ENCODE measurements around the gene PTDSS2. TPM values are rescaled to one million over a fixed set of nuclear protein-coding genes. Genes with fewer than 3 reads are reported as not detected.
"Not testable (repeated sequence)": the region's sequence is repeated elsewhere in the genome, so short reads cannot be mapped to it uniquely, and the experiment has no call there.

PTDSS2 gene
- total and polyA plus RNA-seq, 10 donors: 11.0 to 40.7 (median 25.7) TPM

DNA sequence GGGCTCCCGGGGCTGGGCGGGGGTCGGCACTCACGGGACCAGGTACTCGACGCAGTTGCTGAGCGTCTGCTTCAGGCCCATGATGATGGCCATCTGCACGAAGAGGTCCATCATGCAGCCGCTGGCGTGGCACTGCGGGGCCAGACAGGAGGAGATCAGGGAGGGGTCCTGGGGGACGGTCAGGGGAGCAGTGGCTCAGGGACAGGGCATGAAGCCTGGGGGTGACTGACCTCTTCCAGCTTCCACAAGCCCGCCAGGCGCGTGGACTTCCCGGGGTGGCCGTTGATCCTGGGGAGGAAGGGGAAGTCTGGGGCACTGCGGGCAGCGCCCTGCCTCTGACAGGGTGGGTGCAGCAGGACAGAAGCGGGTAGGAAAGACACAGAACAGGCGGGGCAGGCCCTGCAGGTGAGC is 29.2 kb upstream of the PTDSS2 start:
- DNase-seq: no peak
- 80 to 93% (median 92%) methylated on average over 17 to 21 of the region's 21 CpGs for WGBS, 5 donors
- intact Hi-C loops (cut with DNase I; ENCODE audit: low total_unique reads): no loop called here
- Histone ChIP-seq H3K4me1 (peaks cover 3 to 23% (median 20%) of the 10 kb centered on the region in 6 donors), H3K9me3 (no peaks in the 10 kb centered on the region), H3K27ac (no peak overlapping the region), H3K27me3 (replicated peaks in 1 of 7) (peaks cover 0 to 16% (median 0%) of the 10 kb centered on the region in 7 donors), H3K36me3 (no peaks in the 10 kb centered on the region), H3K4me3 (no peak overlapping the region)
- TF ChIP-seq POLR2A (IDR thresholded peaks at IDR 0.05): no peak
- no peak for TF ChIP-seq POLR2AphosphoS5 (IDR thresholded peaks at IDR 0.05)
- no peak for TF ChIP-seq CTCF (IDR thresholded peaks at IDR 0.05 in 8 of 11, conservative IDR thresholded peaks at IDR 0.05 in 3 of 11)

DNA sequence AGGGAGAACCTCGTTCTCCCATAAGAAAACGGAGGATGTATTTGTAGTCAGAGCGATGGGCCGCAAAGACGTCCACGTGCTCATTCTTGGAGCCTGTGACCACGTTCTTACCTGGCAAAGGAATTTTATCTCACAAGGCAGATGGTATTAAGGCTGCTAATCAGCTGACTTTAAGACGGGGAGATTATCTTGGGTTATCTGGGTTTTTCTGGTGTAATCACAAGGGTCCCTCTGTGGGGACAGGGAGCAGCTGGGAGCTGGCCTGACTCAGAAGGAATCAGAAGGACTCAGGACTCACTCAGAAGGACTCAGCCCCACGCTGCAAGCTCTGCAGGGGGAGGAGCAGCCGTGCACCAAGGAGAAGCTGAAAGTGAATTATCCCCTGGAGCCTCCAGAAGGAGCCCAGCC is 27.8 kb upstream of the PTDSS2 start:
- intact Hi-C loops (cut with DNase I; ENCODE audit: low total_unique reads): no loop called here
- no peaks in the 10 kb centered on the region for H3K9me3 ChIP-seq
- 86 to 93% (median 89%) methylated on average over 10 of the region's 10 CpGs for WGBS, 5 donors
- peaks cover 0 to 10% (median 7%) of the 10 kb centered on the region in 6 donors for H3K4me1 ChIP-seq
- H3K4me3 ChIP-seq: no peak overlapping the region
- no peak overlapping the region for H3K27ac ChIP-seq
- H3K27me3 ChIP-seq (replicated peaks in 1 of 7): peaks cover 0 to 15% (median 0%) of the 10 kb centered on the region in 7 donors
- H3K36me3 ChIP-seq: no peaks in the 10 kb centered on the region
- TF ChIP-seq POLR2A (IDR thresholded peaks at IDR 0.05): no peak
- no peak for TF ChIP-seq POLR2AphosphoS5 (IDR thresholded peaks at IDR 0.05)
- TF ChIP-seq CTCF (IDR thresholded peaks at IDR 0.05 in 8 of 11, conservative IDR thresholded peaks at IDR 0.05 in 3 of 11): no peak
- no peak for DNase-seq

- Histone ChIP-seq H3K27ac (no peak overlapping the region), H3K36me3 (peaks cover 0 to 9% (median 0%) of the 10 kb centered on the region in 6 donors), H3K9me3 (no peaks in the 10 kb centered on the region), H3K4me1 (no peaks in the 10 kb centered on the region), H3K27me3 (replicated peaks in 1 of 7) (peaks cover 0 to 8% (median 0%) of the 10 kb centered on the region in 7 donors), H3K4me3 (no peak overlapping the region)
- WGBS, 5 donors: 88 to 95% (median 91%) methylated on average over 4 of the region's 4 CpGs
- TF ChIP-seq POLR2AphosphoS5 (IDR thresholded peaks at IDR 0.05): no peak
- TF ChIP-seq CTCF (IDR thresholded peaks at IDR 0.05 in 8 of 11, conservative IDR thresholded peaks at IDR 0.05 in 3 of 11): no peak
- no peak for TF ChIP-seq POLR2A (IDR thresholded peaks at IDR 0.05)
- no peak for DNase-seq
- intact Hi-C loops (cut with DNase I; ENCODE audit: low total_unique reads): no loop called here
These were observed 25.8 kb upstream of the PTDSS2 start for GRCh38 chr11:424232-424631.

GRCh38 chr11:424766-425165 is 25.3 kb upstream of the PTDSS2 start:
- H3K4me3 ChIP-seq; intact Hi-C loops (cut with DNase I; ENCODE audit: low total_unique reads); H3K4me1 ChIP-seq; DNase-seq; H3K27me3 ChIP-seq (replicated peaks in 1 of 7); H3K9me3 ChIP-seq; H3K36me3 ChIP-seq; H3K27ac ChIP-seq: not testable (repeated sequence)
- WGBS, 5 donors: 49 to 72% (median 62%) methylated on average over 26 to 39 of the region's 45 CpGs

DNA sequence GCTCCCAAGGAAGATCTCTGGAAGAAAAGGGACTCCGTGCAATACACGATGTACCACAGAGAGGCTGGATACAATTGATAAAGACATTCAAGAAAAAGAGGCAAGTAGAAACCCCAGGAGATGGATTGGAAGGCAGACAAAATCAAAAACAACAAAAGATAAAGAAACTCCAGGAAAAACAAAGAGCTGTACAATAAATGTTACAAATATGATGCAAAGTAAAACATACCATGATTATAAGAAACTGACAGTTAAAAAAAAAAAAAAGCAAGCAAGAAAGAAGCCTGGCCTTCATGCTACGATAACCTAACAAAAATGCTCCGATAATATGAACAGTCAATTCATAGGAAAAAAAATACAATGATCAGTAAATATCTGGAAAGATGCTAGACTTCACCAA is 24.8 kb upstream of the PTDSS2 start:
- no peak for DNase-seq
- intact Hi-C loops (cut with DNase I; ENCODE audit: low total_unique reads): no loop called here
- Histone ChIP-seq H3K27me3 (replicated peaks in 1 of 7) (peaks cover 0 to 8% (median 0%) of the 10 kb centered on the region in 7 donors), H3K9me3 (no peaks in the 10 kb centered on the region), H3K36me3 (peaks cover 0 to 9% (median 0%) of the 10 kb centered on the region in 6 donors), H3K4me3 (no peak overlapping the region), H3K27ac (no peak overlapping the region), H3K4me1 (no peaks in the 10 kb centered on the region)
- 72 to 84% (median 76%) methylated on average over 4 of the region's 4 CpGs for WGBS, 5 donors
- TF ChIP-seq CTCF (IDR thresholded peaks at IDR 0.05 in 8 of 11, conservative IDR thresholded peaks at IDR 0.05 in 3 of 11): no peak
- TF ChIP-seq POLR2A (IDR thresholded peaks at IDR 0.05): no peak
- no peak for TF ChIP-seq POLR2AphosphoS5 (IDR thresholded peaks at IDR 0.05)
